PFSK-1 (cell line): Measurements from ENCODE around the gene NFE2L2.

ENCODE experiments used
- FOXP2 ChIP-seq: optimal IDR thresholded peaks from 2 replicates; pipeline ENCODE3; 2011; ENCODE audit warnings: borderline replicate concordance, control low read depth, inconsistent platforms; ENCODE audit not compliant: insufficient read depth; ENCODE audit errors: extremely low read length, extremely low read depth
- POLR2AphosphoS5 ChIP-seq: IDR thresholded peaks from 2 replicates; pipeline ENCODE4 v1.6.1; 2012; ENCODE audit warnings: low read depth, mild to moderate bottlenecking, control low read depth, low read length, moderate library complexity
- REST ChIP-seq, 2 experiments: IDR thresholded peaks; 2 replicates each; pipeline versions ENCODE4 v1.6.1 to v1.8.0; 2011 to 2012; ENCODE audit warnings: low read depth in 2 of 2, low read length in 2 of 2, control low read depth in 1 of 2, inconsistent platforms in 1 of 2, mild to moderate bottlenecking in 1 of 2, moderate library complexity in 1 of 2; ENCODE audit not compliant: insufficient read depth in 1 of 2
- SIN3A ChIP-seq: IDR thresholded peaks from 2 replicates; pipeline ENCODE4 v1.6.1; 2012; ENCODE audit warnings: mild to moderate bottlenecking, low read length, moderate library complexity, borderline replicate concordance; ENCODE audit not compliant: insufficient read depth
- TAF1 ChIP-seq: IDR thresholded peaks from 2 replicates; pipeline ENCODE4 v1.6.1; 2012; ENCODE audit warnings: low read length, control low read depth, borderline replicate concordance; ENCODE audit not compliant: insufficient read depth

Gene NFE2L2

GRCh38 chr2:177262092-177262491, 2.4 kb downstream of the NFE2L2 start:
- TF ChIP-seq POLR2AphosphoS5 = no peak
- TF ChIP-seq TAF1 = no peak
- no peak for TF ChIP-seq REST (IDR thresholded peaks at IDR 0.05; ENCODE audit: insufficient read depth in 1 of 2, low read depth in 2 of 2, low read length in 2 of 2)
- no peak for TF ChIP-seq SIN3A
- TF ChIP-seq FOXP2 = no peak

- TF ChIP-seq TAF1 (no peak), FOXP2 (no peak), POLR2AphosphoS5 (no peak), REST (IDR thresholded peaks at IDR 0.05; ENCODE audit: insufficient read depth in 1 of 2, low read depth in 2 of 2, low read length in 2 of 2) (no peak), SIN3A (no peak)
Measured at GRCh38 chr2:177261116-177262060, 3.1 kb downstream of the NFE2L2 start.

GRCh38 chr2:177260379-177260778, 4.1 kb downstream of the NFE2L2 start:
- TF ChIP-seq REST (IDR thresholded peaks at IDR 0.05; ENCODE audit: insufficient read depth in 1 of 2, low read depth in 2 of 2, low read length in 2 of 2) = no peak
- no peak for TF ChIP-seq POLR2AphosphoS5
- TF ChIP-seq SIN3A = no peak
- no peak for TF ChIP-seq FOXP2
- no peak for TF ChIP-seq TAF1

GRCh38 chr2:177258059-177258458, 6.5 kb downstream of the NFE2L2 start:
- TF ChIP-seq REST (IDR thresholded peaks at IDR 0.05; ENCODE audit: insufficient read depth in 1 of 2, low read depth in 2 of 2, low read length in 2 of 2) = no peak
- TF ChIP-seq FOXP2 = no peak
- TF ChIP-seq POLR2AphosphoS5 = no peak
- TF ChIP-seq TAF1 = no peak
- no peak for TF ChIP-seq SIN3A
